Measurements from ENCODE around the gene RNF186. TPM values are rescaled to one million over a fixed set of nuclear protein-coding genes. Genes with fewer than 3 reads are reported as not detected.
A peak's percentile ranks its signal among the peaks of the same experiment; 100 is the strongest.

RNF186 gene
- total and polyA plus RNA-seq, 2 donors (not counting 1 experiment from before 2014, with no cell fraction given), result not detected

DNA sequence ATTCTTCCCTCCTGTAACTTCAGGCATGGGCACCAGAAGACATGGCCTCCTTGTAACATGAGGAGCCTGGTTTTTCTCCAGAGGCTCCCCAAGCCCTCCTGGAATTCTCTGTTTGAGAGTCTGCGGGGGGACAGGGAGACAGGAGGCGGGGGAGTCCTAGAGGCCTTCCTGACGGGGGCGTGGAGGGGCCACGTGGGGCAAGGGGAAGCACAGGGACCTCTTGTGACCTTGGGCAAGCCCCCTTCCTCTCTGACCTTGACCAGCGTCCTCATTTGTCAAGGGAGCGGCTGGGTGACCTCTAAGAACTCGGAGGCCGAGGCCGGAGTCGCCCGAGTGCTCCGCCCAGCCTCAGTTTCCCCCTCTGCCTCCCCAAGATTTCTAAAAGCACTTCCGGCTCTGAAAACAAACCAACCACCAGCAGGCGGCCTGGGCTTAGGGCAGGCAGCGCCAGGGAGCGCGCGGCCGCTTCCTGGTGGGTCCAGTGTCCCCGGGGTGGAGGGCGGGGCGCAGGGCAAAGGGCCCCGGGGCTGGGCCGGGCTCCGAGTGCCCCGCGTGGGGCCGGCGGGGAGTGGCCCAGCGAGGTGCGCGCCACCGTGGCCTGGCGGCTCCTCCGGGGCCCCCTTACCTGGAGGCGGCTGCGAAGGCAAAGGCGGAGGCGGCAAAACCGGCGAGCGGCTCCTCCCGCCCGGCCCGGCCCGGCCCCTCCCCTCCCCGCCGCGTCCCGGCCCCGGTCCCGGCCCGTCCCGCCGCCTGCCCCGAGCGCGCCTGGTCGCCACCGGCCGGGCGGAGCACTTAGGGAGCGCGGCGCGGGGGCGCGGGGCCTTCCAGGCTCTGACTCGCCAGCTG is 15.6 kb downstream of the RNF186 start, which contains the start of gene TMCO4:
TMCO4 (minus strand) TSS at position 687 of the 846 bp plus-strand sequence. CDS start 19,158 bp downstream, outside the sequence.
- Histone ChIP-seq H3K4me2 (replicated peaks; ENCODE audit: low read depth, low read length, poor library complexity, severe bottlenecking) (peak within 1 kb of the TSS; percentile 98), H3K9me3 (ENCODE audit: control extremely low read depth in 1 of 3, control insufficient read depth in 2 of 3, insufficient read depth in 1 of 3, low read length in 2 of 3) (no peaks in the 10 kb centered on the region), H2AFZ (ENCODE audit: insufficient read depth, low read depth, low read length, poor library complexity, severe bottlenecking) (peak within 1 kb of the TSS; percentile 94), H3K4me1 (ENCODE audit: control insufficient read depth in 2 of 2, insufficient read depth in 2 of 2, low read length in 2 of 2) (peaks cover 9 to 24% of the 10 kb centered on the region in 2 donors), H3K27me3 (replicated peaks in 1 of 4; ENCODE audit: control extremely low read depth in 1 of 4, control insufficient read depth in 3 of 4, insufficient read depth in 4 of 4, low read length in 3 of 4) (no peaks in the 10 kb centered on the region), H3K27ac (ENCODE audit: low read length in 2 of 2) (peak within 1 kb of the TSS; percentile 63 to 87), H3K9ac (ENCODE audit: low read length) (peak within 1 kb of the TSS; percentile 80), H4K20me1 (ENCODE audit: control insufficient read depth, insufficient read depth, low read length, poor library complexity, severe bottlenecking) (no peaks in the 10 kb centered on the region), H3K36me3 (replicated peaks in 1 of 2; ENCODE audit: control extremely low read depth in 1 of 2, control insufficient read depth in 1 of 2, extremely low read depth in 1 of 2, insufficient read depth in 2 of 2, low read length in 1 of 2) (no peaks in the 10 kb centered on the region), H3K4me3 (ENCODE audit: control extremely low read depth in 1 of 5, extremely low read depth in 1 of 5, insufficient read depth in 1 of 5, low read depth in 2 of 5, low read length in 4 of 5) (peak within 1 kb of the TSS; percentile 79 to 95 (median 84)), H3K79me2 (ENCODE audit: control insufficient read depth, insufficient read depth, low read length) (no peaks in the 10 kb centered on the region)
- intact Hi-C loops (cut with micrococcal nuclease), result loop anchor here (2.0 kb wide), 1 partner anchor 83 kb away; the partner anchor contains the start of gene OTUD3
- POLR2A ChIA-PET, result no interaction called here
- peaks cover 21% of the 10 kb centered on the region for H3K4me1 Mint-ChIP-seq
- DNase-seq (peak; percentile 70), ATAC-seq (ENCODE audit: low read depth) (peak; percentile 85)
- peak within 1 kb of the TSS; percentile 96 for H3K4me3 Mint-ChIP-seq
- H3K27ac Mint-ChIP-seq, result peak within 1 kb of the TSS; percentile 94
- WGBS (ENCODE audit: insufficient coverage), result 2% methylated on average over 65 of the region's 70 CpGs
- CTCF ChIA-PET, result no interaction called here
- no peaks in the 10 kb centered on the region for H3K9me3 Mint-ChIP-seq (ENCODE audit: insufficient read depth)
- TF ChIP-seq EZH2 (IDR thresholded peaks at IDR 0.05; ENCODE audit: borderline replicate concordance, insufficient read depth, low read depth, low read length, poor library complexity, severe bottlenecking), result no peak
- TF ChIP-seq CTCF (IDR thresholded peaks at IDR 0.05), result peak; percentile 24
- peaks cover 5% of the 10 kb centered on the region for H3K27me3 Mint-ChIP-seq
